Measurements from ENCODE around the gene CHIC2.

Gene CHIC2

DNA sequence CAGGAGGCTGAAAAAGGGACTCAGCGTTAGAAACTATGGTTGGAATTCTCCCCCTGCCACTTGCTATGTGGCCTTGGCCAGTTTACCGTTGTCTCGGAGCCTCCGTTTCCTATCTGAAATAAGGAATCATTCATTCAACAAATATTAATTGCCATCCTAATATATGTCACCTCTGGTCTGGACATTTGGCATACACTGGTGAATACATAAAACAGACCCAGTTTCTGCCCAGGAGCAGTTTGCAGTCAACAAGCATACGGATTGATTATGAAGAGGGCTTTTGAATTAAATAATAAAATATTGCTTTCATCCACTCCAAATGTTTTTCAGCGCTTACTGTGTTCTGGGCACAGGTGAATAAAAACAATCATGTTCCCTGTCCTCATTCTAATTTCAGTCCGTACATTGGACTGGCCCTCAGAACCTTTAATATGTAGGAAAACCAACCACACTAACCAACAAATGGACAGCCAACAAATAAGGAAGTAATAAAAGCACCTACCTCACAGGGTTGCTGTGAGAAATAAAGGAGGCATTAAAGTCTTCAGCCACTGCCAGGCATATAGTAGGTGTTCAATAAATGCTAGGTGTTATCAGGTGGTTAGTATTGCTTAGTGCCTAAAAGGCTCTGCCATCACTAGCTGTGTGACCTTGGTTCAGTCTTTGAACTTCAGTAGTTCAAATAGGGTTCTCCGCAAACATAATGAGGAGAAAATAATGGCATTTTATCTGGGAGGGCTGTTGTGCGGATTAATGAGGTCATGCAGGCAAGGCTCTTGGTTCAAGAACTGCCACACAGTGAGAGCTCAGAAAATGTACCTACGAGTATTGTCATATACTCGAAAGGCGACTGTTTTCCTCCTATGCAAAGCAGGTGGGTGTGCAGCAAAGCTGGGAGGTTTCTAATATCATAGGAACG, 28.3 kb upstream of the CHIC2 start:
- no peak for DNase-seq

DNA sequence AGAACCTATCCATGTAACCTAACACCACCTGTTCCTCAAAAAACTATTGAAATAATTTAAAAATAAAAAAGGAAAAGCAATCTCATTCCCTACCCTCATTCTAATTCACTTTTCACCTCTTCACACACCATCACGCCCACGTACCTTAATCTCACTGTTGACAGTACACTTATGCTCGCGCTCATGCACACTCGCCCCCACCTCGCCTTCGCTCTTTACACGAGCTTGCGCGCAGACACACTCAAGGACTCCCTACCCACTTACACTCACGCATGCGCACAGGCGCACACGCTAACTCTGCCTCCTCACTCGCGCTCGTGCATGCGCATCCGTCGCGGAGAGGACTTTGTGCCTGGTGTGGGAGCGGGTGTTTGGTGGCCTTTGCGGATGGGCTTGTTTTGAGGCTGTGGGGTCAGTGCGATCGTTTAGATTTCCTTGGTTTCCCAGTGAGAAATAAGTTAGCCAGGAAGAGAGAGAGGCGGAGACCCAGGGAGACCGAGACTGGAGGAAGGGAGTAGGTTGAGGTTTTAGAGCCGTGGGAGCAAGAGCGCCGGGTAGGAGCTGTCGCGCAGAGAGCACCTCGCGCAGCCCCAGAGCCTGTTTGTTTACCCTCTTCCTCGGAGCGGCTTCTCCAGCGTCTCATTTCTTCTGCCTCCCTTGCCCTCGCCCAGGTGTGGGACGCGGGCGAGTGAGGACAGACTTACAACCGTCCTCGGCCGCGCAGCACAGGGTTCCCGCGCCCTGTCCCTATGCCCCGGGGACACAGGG, 27.4 kb upstream of the CHIC2 start:
- DNase-seq: no peak

DNA sequence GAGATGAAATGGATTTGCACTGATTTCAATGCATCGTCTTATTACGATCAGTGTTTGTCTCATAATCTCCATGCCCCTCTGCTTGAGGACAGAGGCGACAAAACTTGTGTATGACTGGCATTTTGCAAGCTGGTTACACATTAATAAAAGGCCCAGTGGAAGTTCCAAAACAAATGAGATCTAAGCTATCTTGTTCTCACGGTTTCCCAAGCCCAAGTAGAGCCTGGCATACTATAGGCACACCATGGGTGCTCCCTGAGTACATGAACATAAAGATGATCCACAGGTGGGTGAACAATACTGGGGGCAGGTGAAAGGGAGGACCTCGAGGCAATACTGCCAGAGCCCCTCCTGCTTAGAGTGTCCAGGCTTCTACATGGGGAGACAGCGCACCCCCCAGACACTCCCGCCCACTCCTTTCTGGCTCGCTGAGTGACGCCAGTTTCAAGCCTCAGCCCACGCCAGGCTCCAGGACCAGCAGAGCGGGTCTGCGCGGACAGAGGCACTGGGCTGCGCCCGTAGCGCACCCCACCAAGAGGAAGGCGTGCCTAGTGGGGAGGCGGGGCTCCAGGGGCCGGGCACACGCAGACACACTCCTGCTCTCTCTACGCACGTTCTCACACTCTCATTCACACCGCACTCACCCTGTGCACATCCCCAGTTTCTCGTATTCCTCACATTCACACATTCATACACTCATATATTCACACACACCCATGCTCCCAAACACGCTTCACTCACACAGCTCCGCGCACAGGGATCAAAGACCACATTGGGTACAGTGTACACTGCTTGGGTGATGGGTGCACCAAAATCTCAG, 26.6 kb upstream of the CHIC2 start:
- DNase-seq: no peak

DNA sequence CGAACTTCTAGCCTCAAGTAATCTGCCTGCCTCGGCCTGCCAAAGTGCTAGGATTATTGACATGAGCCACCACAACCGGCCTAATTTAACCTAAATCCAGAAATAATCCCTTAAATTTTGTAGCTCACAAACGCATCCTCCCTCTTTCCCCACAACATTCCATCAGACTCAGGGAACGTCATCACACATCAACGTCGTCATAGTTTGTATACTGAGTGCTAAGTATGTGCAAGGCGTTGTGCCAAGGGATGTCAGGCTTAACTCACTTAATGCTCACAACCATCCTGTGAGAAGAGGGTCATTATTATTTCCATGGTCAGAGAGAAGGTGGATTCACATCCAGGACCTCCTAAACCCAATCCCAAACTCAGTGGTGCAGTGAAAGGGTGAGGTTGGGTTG, 26.0 kb upstream of the CHIC2 start:
- DNase-seq: no peak

DNA sequence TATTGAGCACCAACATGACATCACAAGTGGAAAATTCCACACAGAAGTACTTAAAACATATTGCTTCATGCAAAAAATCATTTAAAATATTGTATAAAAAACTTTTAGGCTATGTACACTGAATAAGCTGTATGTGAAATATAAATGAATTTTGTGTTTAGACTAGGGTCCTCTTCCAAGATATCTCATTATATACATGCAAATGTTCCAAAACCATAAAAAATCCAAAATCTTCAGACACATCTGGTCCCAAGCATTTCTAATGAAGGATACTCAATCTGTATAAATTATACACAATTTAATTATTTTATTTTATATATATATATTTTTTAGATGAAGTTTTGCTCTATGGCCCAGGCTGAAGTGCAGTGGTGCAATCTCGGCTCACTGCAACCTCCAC, 25.5 kb upstream of the CHIC2 start:
- DNase-seq: no peak

DNA sequence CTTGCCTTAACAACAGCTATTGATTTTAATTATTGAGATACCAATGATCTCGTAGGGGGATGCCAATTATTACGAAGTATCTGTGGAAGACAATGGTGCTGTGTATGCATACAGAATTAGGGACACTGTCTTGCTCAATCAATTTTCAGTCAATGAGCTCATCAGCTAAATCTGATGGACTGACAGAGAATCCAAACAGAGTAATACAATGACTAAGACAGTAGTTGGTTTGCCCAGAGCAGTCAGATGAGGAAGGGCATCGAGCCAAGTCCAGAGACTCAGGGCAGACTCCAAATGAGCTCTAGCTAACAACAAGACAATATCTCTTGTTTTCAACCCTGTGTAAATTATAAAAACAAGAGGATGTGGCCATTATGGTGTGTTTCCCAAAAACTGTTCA, 20.9 kb upstream of the CHIC2 start:
- no peak for DNase-seq

DNA sequence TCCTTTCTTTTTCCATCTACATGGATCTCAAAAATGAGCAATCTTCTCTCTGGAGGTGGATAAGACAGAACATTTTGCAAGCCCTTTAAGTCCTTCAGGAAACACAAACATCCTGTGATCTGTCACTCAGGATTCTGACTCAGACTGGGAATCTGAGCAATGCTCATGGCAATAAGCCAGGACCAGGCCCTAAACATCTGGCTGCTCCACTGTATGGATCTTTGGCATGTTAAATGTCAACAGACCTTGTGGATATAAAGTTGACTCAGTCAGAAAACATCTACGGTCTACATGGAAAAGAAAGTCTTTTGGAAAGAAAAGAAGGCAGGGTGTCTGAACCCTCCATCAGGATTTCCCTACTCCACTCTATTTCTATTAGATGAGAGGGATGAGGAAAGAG, 17.8 kb upstream of the CHIC2 start:
- no peak for DNase-seq

DNA sequence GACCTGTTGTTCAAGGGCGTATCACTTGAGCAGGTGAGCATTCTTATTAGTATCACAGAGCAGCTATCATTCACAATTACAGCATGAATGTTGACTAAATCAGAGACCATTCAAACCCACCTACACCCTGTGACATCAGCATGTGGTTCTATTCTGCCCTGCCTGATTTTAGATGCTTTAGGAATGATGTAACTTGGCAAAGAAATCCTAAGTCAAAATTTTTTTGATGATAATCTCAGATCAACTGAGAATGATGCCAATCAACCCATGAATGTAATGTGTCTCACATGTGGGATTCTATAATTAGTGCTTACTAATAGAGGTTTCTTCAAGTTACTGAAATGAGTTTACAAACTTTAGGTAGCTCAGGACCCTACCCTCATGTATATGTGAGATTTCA, 13.4 kb upstream of the CHIC2 start:
- DNase-seq: no peak

DNA sequence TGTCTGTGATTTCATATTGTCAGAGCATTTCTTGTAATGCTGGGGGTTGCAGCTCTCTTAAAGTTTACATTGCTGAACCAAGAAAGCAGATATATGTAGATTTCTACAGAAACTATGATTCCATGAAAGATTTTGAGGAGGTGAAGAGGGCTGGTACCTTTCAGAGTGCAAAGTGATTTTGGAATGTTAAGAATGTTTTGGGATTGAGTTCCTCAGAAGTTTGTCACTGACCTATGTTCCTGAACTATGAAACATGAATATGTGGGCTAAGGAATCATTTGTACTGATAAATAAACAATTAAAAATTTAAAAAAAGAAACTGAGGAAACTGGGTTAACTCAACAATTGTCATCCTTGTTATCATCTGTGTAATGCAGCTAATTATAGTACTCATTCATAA, 12.3 kb upstream of the CHIC2 start:
- no peak for DNase-seq

DNA sequence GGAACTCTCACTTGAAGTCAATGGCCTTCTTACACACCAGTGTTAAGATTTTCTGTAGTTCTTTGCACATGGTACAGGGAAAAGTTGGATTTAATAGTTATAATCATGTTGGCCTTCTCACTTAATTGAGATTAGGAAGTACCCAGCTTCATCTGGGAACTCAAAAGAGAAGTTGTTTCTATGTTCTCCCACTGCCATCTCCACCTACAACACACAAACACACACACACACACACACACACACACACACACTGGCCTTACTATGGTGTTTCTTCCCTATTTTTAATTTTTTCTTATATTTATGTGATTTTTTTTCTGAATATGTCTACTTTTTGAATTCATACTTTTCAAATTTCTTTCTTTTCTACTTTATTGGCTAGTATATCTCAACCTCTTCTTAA, 10.0 kb upstream of the CHIC2 start:
- DNase-seq: no peak

DNA sequence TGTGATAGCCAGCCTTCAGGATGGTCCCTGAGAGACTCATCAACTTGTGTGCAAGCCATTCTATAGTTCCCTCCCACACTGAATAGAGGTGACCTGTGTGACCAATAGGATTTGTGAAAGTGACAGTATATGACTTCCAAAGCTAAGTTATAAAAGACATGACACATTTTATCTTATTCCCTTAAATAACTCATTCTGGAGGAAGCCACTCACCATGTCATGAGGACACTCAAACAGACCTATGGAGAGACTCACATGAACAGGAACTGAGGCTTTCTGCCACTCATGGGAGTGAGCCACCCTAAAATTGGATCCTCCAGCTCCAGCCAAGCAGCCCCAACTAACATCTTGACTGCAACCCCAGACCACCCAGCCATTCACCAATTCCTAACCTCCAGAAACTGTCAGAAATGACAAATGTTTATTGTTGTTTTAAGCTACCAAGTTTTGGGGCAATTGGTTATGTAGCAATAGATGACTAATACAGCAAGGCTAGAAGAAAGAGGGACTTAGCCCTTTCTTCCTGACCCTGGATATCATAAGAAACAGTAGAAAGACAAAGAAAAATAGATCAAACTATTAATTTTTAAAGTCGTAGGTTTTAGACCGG, 9.0 kb upstream of the CHIC2 start:
- no peak for DNase-seq

DNA sequence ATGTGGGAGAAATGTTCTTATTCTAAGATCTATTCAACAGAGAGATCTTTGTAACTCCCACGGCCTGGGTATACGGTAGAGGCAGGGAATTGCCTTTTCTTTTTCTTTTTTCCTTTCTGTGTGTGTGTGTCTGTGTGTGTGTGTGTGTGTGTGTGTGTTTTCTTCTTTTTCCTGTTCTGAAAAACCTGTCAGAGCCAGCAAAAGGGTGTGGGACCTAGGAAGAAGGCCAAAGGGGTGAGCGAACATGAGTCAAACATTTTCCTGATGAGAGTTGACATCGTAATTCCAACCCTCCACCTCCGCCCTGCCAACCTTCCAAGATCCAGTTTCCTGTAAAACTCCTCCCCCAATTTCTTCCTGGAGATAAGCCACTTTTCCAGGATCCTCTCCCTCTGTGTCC, 2.8 kb upstream of the CHIC2 start:
- DNase-seq: no peak

DNA sequence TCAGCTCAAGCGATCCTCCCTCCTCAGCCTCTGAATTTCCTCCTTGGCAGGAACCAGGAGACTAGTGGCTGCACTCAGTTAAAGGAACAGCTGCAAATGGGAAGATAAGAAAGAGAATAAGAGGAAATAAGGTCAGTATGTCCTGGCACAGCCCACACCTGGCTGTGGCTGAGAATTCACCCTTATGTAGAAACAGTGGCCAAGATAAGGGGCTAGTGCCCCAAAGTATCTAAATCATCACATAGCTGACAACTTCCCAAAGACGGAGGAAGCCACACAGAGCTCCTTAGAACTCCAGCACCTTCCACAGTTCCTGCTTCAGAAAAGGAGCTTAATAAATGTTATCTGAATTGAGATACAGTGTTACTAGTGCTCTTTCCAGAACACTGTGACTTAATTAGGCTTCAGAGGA, 2.3 kb upstream of the CHIC2 start:
- DNase-seq: no peak

DNA sequence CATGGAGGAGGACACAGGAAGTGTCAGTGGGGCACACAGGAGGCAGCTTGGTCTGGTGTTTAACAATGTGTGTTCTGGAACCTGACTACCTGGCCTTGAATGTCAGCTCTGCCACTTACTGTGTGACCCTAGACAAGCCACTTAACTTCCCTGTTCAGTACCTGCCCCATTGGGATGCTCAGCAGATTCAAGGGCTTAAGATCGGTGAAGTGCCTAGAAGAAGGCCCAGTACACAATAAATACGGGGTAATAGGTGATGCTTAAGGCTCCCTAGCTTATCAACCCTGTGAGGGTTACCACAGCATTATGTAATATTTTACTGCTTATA, 1.6 kb upstream of the CHIC2 start:
- no peak for DNase-seq

DNA sequence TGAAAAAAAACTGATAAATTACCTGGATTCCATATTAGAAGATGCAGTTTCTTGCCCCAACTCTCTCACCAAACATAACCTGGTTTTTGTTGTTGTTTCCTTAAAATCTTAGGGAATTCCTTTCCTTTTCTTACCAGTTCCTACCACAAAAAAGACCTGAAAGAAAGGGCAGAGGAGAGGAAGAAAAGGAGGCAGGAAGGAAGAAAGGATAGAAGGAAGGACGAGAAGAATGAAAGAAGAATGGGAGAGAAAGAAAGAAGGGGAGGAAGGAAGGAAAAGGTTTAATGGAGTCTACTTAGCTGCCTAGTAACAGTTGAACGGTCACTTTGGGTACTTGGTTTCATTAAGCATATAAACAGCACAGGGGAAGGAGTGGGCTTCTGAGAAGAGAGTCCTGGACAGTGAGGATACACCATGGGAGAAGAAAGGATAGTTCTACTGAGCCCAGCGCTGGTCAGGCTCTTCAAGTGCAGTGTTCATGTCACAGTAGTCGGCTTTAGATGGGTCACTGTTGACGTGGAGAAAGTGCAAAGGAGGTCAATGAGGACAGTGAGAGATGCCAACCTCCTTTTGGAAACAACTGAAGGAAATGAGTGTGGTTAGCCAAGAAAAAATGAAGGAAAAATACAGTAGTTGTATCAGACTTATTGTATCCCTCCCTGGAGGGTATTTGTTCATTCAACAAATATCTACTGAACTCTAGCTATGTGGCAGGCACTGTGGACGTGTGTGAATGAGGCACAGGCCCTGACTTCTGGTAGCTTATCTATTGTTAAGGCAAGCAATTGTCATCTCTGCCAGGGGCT, 1.1 kb upstream of the CHIC2 start:
- no peak for DNase-seq

DNA sequence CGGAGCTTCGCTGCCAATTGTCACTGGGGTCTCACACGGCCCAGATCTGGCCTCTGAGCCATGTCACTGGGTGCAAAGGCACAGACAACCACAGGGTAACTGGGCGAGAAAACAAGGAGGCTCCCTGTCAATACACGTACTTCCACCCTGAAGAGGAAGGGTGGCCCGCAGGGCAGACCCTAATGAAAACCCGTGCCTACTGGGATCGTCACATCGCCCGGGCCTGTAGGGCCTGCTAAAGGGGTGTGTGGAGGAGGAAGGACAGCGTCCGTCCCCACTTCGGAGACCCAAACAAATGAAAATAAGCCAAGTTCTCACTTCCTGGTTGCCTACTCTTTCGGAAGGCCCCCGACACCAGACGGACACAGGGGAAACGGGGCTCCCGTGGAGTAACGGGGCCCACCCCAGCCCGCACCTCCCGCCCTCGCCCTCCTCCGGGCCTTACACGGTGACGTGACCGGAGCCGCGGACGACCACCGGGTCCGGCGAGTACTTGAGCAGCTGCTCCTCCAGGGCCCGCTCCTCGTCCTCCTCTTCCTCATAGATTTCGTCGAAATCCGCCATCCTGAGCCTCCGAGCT, 578 bp downstream of the CHIC2 start:
- DNase-seq: no peak

DNA sequence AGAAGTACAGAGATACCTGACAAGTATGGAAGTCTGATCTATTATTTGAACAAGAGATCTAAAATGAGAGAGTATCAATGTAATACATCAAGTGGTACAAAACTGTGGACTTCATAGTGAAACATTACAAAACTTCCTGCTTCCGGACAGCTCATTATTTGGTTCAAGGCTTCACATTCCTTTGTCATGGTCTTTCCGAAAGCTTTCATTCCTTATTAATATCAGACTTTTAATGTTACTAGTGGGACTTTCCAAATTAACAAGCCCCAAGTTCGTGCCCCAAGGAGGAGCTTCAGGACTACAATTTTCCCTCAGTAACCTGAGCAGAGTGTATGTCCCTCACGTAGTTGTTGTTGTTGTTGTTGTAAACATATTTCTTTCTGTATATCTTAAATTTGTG, 1.2 kb downstream of the CHIC2 start:
- DNase-seq: no peak

DNA sequence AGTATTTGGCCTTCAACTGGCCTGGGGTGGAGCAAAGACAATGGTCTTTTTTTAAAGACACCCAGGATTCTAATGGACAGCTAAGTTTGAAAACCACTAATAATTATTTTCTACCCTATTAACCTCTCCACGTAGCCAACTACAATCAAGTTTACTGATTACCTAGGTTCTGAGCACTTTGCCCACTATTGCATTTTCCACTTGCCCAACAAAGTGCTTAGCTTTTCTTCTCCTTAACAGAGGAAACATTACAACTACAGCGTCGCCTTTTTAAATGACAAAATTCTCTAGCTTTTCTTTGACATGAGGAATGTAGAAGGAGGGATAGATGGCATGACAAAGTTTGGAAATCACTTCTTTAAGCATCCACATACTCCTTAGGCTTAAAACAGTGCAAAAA, 2.0 kb downstream of the CHIC2 start:
- DNase-seq: no peak

DNA sequence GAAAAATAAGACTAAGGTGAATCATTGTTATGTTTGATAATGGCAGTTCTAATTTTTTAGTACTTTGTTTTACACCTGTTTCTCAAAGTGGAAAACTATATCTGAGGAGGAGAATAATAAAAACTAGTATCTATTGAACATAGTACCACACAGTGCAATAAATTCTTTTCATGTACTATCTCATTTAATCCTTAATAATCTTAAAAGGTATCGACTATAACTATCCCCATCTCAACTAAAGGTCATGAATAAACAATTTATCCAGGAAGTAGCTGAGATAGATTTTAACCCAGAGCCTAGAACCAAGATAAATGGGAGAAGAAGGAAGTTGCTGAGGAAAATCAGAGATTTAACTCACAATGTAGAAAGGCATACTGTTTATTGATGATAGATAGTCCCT, 2.5 kb downstream of the CHIC2 start:
- no peak for DNase-seq

DNA sequence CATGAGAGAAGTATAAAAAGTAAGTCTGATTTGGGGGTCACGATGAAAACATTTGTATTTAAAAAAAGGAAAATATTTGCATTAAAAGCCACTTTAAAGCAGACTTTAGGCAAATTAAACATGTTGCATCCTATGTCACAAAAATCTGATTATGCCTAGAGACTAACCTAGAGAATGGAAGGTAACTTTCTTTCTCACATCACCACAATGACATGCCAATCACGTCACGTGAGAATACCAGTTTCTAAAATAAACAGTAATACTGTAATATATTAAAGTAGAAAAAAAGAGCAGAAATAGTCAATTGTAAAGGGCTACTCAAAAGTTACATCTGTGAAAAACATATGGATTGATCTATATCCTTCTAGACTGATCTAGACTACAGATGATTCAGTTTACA, 3.3 kb downstream of the CHIC2 start:
- DNase-seq: no peak

DNA sequence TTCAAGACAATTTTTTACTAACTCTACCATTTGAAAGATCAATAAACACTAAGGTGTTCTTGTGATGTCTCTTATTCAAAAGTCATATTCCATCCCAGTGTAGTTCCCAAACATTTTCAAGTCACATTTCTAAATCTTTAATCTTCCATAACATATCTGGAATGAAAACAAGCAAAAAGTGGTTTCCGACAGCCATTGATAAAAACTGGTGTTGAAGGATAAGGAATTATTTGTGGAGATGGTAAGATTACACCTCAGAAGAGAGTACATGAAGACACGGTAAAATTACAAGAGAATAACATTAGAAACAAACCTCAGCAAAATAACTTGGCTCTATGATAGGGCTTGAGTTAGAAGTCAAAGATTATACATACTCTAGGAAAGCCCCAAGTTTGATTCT, 4.3 kb downstream of the CHIC2 start:
- DNase-seq: no peak

DNA sequence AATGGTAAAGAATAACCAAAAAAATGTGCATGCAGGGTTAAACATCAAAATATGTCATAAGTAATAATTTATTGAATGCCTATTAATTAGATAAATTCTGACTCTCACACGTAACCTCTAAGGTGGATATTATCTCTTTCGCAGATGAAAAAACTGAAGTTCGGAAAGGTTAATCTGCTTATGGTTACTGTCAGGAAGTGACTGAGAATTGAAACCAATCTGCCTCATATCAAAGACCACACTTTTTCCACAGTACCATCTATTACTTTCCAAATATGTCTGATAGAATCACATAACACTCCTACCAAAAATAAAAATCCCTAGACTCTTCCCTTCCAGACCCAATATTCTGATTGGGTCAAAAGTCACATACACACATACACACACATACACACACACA, 6.2 kb downstream of the CHIC2 start:
- no peak for DNase-seq

All from cerebellar nuclear complex (tissue), 1 donor.